MCF 10A (cell line): ENCODE measurements around the gene LBHD2. TPM values are rescaled to one million over a fixed set of nuclear protein-coding genes. Genes with fewer than 3 reads are reported as not detected.
A peak's percentile ranks its signal among the peaks of the same experiment; 100 is the strongest.

ENCODE experiments used
- BruUV-seq: library from RNA; stranded (reverse); fragments of 400-500 nt; replicated peaks from 2 replicates; lab custom pipeline; 2021; lab: Mats Ljungman, UMichigan
- CTCF ChIA-PET: fragments of 300-600 bp; sonication (Branson Sonifier 250); formaldehyde crosslinking; extraction: SDS; loops from one replicate; lab custom pipeline; 2021; ENCODE audit warnings: antibody characterized with exemption, inconsistent platforms; lab: Yijun Ruan, JAX
- POLR2A ChIA-PET: fragments of 300-600, 350-650 bp; sonication (Branson Sonifier 250); formaldehyde crosslinking; extraction: SDS; loops from one replicate; lab custom pipeline; 2020; ENCODE audit warnings: antibody characterized with exemption, inconsistent platforms; lab: Yijun Ruan, JAX
- DNase-seq: peaks from one replicate; pipeline ENCODE4 v3.0.0-alpha.2; 2018; ENCODE audit not compliant: unreplicated experiment
- H3K27ac Mint-ChIP-seq: one replicate; pipeline ENCODE4 v1.8.0; 2022; ENCODE audit warnings: mild to moderate bottlenecking, low read depth, mixed read lengths; ENCODE audit not compliant: unreplicated experiment
- H3K27me3 Mint-ChIP-seq: one replicate; pipeline ENCODE4 v1.8.0; 2022; ENCODE audit warnings: mixed read lengths; ENCODE audit not compliant: insufficient read depth, unreplicated experiment
- H3K36me3 Mint-ChIP-seq: one replicate; pipeline ENCODE4 v1.8.0; 2022; ENCODE audit warnings: mild to moderate bottlenecking, moderate library complexity, mixed read lengths; ENCODE audit not compliant: insufficient read depth, unreplicated experiment
- H3K4me1 Mint-ChIP-seq: one replicate; pipeline ENCODE4 v1.8.0; 2022; ENCODE audit warnings: mixed read lengths; ENCODE audit not compliant: insufficient read depth, unreplicated experiment
- H3K4me3 Mint-ChIP-seq: one replicate; pipeline ENCODE4 v1.8.0; 2022; ENCODE audit warnings: mild to moderate bottlenecking, moderate library complexity, mixed read lengths; ENCODE audit not compliant: unreplicated experiment
- H3K9me3 Mint-ChIP-seq: one replicate; pipeline ENCODE4 v1.8.0; 2022; ENCODE audit warnings: mixed read lengths; ENCODE audit not compliant: unreplicated experiment
- CTCF ChIP-seq: fragments of 200-600 bp; IDR thresholded peaks from one replicate; pipeline ENCODE4 v1.8.0; 2022; ENCODE audit warnings: antibody characterized with exemption, mild to moderate bottlenecking; ENCODE audit not compliant: unreplicated experiment
- intact Hi-C: fragments of 100-400 bp; cut with micrococcal nuclease; formaldehyde crosslinking; loops from 2 replicates; pipeline ENCODE4 v1.14.1; 2022
- total RNA-seq: library from RNA; stranded (reverse); gene quantifications from 2 replicates; pipeline ENCODE4 v1.2.3, GENCODE V29; 2022

The LBHD2 gene
- total RNA-seq, 1 experiment from 2014 or later, result not detected

GRCh38 chr14:103055695-103056094 is 28.3 kb upstream of the LBHD2 start:
- Mint-ChIP-seq H3K36me3 (no peaks in the 10 kb centered on the region), H3K27me3 (no peaks in the 10 kb centered on the region), H3K4me3 (peak overlapping the region; percentile 81), H3K27ac (peak overlapping the region; percentile 78), H3K4me1 (peaks cover 18% of the 10 kb centered on the region), H3K9me3 (no peaks in the 10 kb centered on the region)
- TF ChIP-seq CTCF, result no peak
- ChIA-PET POLR2A (interaction anchor here (0.6 to 4.0 kb wide), 7 partner anchors 10 to 68 kb away, joined by 3 to 26 read pairs (median 3); no protein-coding TSS in a partner anchor), CTCF (interaction anchor here (0.7 kb wide), 1 partner anchor 49 kb away, joined by 3 read pairs; no protein-coding TSS in a partner anchor)
- BruUV-seq, result TSS peak; percentile 71
- intact Hi-C loops, result loop anchor here (5.0 kb wide), 1 partner anchor 68 kb away; no protein-coding TSS in a partner anchor
- DNase-seq, result no peak

- intact Hi-C loops, result loop anchor here (5.0 kb wide), 1 partner anchor 69 kb away; no protein-coding TSS in a partner anchor
- POLR2A ChIA-PET, result interaction anchor here (0.6 to 4.0 kb wide), 18 partner anchors 9 to 374 kb away, joined by 3 to 26 read pairs (median 4); no protein-coding TSS in a partner anchor
- peaks cover 18% of the 10 kb centered on the region for H3K4me1 Mint-ChIP-seq
These were observed 27.5 kb upstream of the LBHD2 start for GRCh38 chr14:103056322-103057027.

GRCh38 chr14:103057028-103057371 is 27.0 kb upstream of the LBHD2 start:
- ChIA-PET CTCF (no interaction called here), POLR2A (interaction anchor here (0.6 to 4.0 kb wide), 14 partner anchors 9 to 374 kb away, joined by 3 to 26 read pairs (median 4); no protein-coding TSS in a partner anchor)
- Mint-ChIP-seq H3K27me3 (no peaks in the 10 kb centered on the region), H3K27ac (peak overlapping the region; percentile 78), H3K4me1 (peaks cover 18% of the 10 kb centered on the region), H3K9me3 (no peaks in the 10 kb centered on the region), H3K4me3 (peak overlapping the region; percentile 81), H3K36me3 (no peaks in the 10 kb centered on the region)
- no peak for TF ChIP-seq CTCF
- BruUV-seq, result no TSS peak
- DNase-seq, result no peak
- intact Hi-C loops, result loop anchor here (5.0 kb wide), 1 partner anchor 70 kb away; no protein-coding TSS in a partner anchor

More at GRCh38 chr14:103056322-103057027, 27.5 kb upstream of the LBHD2 start:
- CTCF ChIA-PET, result no interaction called here
- Mint-ChIP-seq H3K4me3 (peak overlapping the region; percentile 81), H3K27me3 (no peaks in the 10 kb centered on the region), H3K9me3 (no peaks in the 10 kb centered on the region), H3K36me3 (no peaks in the 10 kb centered on the region), H3K27ac (peak overlapping the region; percentile 78)
- no TSS peak for BruUV-seq
- TF ChIP-seq CTCF, result no peak
- DNase-seq, result peak; percentile 52
